AG08395 (cell line): Measurements from ENCODE around the gene OR6B2.
"Not testable (repeated sequence)": the region's sequence is repeated elsewhere in the genome, so short reads cannot be mapped to it uniquely, and the experiment has no call there.

Experiments used
- DNase-seq: peaks from one replicate; pipeline ENCODE4 v3.0.0; 2012; ENCODE audit warnings: mixed read lengths, low spot score

The OR6B2 gene

GRCh38 chr2:240030379-240031094, at the start of gene OR6B2:
Gene OR6B2 (minus strand): TSS chr2:240030429. CDS start chr2:240030429, 0 bp downstream.
- DNase-seq, result no peak

- no peak for DNase-seq
Observed at GRCh38 chr2:240078631-240079030, 48.4 kb upstream of the OR6B2 start.

- DNase-seq, result no peak
Observed at GRCh38 chr2:240077442-240077841, 47.2 kb upstream of the OR6B2 start.

- DNase-seq, result no peak
Observed at GRCh38 chr2:240074545-240074944, 44.3 kb upstream of the OR6B2 start.

GRCh38 chr2:240070907-240071306, 40.7 kb upstream of the OR6B2 start:
- no peak for DNase-seq

GRCh38 chr2:240069829-240070228, 39.6 kb upstream of the OR6B2 start:
- DNase-seq, result no peak

GRCh38 chr2:240068193-240068592, 38.0 kb upstream of the OR6B2 start:
- DNase-seq, result no peak

GRCh38 chr2:240066489-240066888, 36.3 kb upstream of the OR6B2 start:
- no peak for DNase-seq

- no peak for DNase-seq
Observed at GRCh38 chr2:240064898-240065297, 34.7 kb upstream of the OR6B2 start.

GRCh38 chr2:240060977-240061591, 30.9 kb upstream of the OR6B2 start:
- DNase-seq, result peak; percentile 58

GRCh38 chr2:240056678-240057077, 26.4 kb upstream of the OR6B2 start:
- DNase-seq, result no peak

GRCh38 chr2:240055177-240055917, 25.1 kb upstream of the OR6B2 start:
- no peak for DNase-seq

- DNase-seq, result no peak
Observed at GRCh38 chr2:240053173-240054155, 23.2 kb upstream of the OR6B2 start, which contains the start of gene OR6B3. Gene OR6B3 (minus strand): TSS chr2:240053521.

- no peak for DNase-seq
Observed at GRCh38 chr2:240052524-240052923, 22.3 kb upstream of the OR6B2 start.

GRCh38 chr2:240051697-240052096, 21.5 kb upstream of the OR6B2 start:
- no peak for DNase-seq

- no peak for DNase-seq
Observed at GRCh38 chr2:240050278-240050677, 20.0 kb upstream of the OR6B2 start.

- no peak for DNase-seq
Observed at GRCh38 chr2:240048237-240048636, 18.0 kb upstream of the OR6B2 start.

GRCh38 chr2:240045098-240045497, 14.9 kb upstream of the OR6B2 start:
- DNase-seq, result no peak

- not testable (repeated sequence) for DNase-seq
Observed at GRCh38 chr2:240044096-240044495, 13.9 kb upstream of the OR6B2 start.

GRCh38 chr2:240043279-240043989, 13.2 kb upstream of the OR6B2 start:
- no peak for DNase-seq

GRCh38 chr2:240042740-240043139, 12.5 kb upstream of the OR6B2 start:
- DNase-seq, result no peak
